GM23248 (cell line): Measurements from ENCODE around the gene PFKFB2.

Source experiments
- EZH2 ChIP-seq: fragments of 200-600 bp; sonication (generic); IDR thresholded peaks from 2 replicates; pipeline ENCODE4 v1.6.1; 2018; ENCODE audit warnings: antibody characterized with exemption, mild to moderate bottlenecking; ENCODE audit not compliant: insufficient read depth, poor library complexity, severe bottlenecking
- EZH2phosphoT487 ChIP-seq: fragments of 200-600 bp; sonication (generic); IDR thresholded peaks from 2 replicates; pipeline ENCODE4 v1.6.1; 2018; ENCODE audit warnings: antibody characterized with exemption, moderate library complexity, mild to moderate bottlenecking, low read depth; ENCODE audit not compliant: insufficient read depth

DNA sequence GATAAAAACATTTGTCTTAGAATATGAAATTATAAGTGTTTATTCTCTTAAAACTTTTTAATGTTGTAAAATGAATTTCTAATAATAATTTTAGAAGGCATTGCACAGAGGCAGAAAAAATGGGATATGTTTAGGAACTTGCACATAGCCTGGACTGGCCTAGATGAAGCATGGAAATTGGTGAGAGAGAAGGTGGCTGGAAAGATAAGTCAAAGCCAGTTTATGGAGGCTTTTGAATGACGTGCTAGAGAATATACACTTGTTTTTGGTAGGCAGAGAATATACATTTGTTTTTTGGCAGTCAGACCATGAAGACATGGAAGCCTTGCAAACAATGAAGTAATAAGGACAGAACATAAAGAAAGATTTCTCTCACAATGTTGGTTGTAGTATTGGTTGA is 48.6 kb downstream of the PFKFB2 start:
- TF ChIP-seq EZH2 (no peak), EZH2phosphoT487 (no peak)
